Activated T-cell treated with anti-CD3 and anti-CD28 coated beads for 24 hours (primary cell): ENCODE data around the gene HOXB9.

Experiments
- DNase-seq: peaks from one replicate; pipeline ENCODE4 v3.0.0-alpha.2; 2020; ENCODE audit warnings: low read depth

Gene HOXB9

DNA sequence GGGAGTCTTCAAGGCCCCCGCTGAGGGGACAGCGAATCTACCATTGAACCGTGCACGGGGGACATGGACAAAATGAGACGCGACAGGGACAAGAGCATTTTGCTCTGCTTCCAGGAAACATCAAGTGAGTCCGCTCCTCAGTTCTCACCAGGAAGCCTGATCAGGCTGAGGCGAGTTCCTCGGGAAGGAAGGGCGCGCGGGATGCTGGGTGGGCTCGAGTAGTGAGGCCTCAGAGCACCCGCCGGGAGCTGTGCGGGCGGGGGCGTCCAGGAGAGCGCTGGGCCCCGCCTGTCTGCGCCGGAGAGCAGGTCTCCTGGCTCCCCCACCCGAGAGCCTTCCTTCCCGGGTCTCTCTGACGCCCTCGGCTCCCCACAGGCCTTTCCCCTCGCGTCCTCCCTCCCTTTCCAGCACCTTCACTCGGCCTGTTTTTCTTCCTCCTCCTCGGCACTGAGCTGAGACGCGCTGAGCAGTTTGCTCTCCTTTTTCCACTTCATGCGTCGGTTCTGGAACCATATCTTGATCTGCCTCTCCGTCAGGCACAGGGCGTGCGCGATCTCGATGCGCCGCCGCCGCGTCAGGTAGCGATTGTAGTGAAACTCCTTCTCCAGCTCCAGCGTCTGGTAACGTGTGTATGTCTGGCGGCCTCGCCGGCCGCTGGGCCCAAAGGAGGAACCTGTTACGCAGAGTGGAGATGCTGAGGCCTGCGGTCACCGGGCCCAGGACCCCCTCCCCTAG lies 30.0 kb downstream of the HOXB9 start:
- DNase-seq = no peak

- DNase-seq = no peak
Observed at GRCh38 chr17:48595278-48595999, 30.7 kb downstream of the HOXB9 start.

GRCh38 chr17:48594538-48595277 lies 31.4 kb downstream of the HOXB9 start:
- no peak for DNase-seq

DNA sequence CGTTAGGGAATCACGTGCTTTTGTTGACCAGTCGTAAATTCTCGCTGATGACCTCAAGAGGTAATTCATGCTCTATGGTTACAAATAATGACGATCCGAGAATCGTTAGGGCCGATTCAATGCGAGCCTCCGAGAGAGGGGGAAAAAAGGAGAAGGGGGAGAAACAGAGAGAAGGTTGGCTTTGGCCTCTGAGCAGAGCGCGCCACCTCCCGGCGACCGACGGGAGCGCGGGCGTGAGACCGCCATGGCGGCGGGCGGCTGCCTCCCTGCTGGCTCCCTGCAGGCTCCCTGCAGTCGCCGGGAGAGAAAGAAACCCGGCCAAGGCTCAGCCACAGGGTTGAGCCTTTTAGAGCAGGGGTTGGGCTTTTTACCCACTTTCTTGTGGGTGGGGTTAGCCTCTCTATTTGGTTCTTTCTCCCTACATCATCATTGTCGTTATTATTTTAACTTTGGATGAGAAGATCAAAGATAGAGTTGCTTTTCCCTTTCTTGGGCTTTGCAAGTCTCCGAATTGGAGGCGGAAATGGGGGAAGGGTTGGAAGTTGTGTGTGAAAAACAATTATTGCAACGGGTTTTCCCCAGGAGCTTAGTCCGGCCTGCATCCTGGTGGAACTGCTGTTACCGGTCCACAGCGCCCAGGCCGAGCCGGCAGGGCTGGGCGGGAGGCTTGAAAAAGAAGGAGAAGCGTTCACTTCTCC lies 32.2 kb downstream of the HOXB9 start:
- peak; percentile 75 for DNase-seq

DNA sequence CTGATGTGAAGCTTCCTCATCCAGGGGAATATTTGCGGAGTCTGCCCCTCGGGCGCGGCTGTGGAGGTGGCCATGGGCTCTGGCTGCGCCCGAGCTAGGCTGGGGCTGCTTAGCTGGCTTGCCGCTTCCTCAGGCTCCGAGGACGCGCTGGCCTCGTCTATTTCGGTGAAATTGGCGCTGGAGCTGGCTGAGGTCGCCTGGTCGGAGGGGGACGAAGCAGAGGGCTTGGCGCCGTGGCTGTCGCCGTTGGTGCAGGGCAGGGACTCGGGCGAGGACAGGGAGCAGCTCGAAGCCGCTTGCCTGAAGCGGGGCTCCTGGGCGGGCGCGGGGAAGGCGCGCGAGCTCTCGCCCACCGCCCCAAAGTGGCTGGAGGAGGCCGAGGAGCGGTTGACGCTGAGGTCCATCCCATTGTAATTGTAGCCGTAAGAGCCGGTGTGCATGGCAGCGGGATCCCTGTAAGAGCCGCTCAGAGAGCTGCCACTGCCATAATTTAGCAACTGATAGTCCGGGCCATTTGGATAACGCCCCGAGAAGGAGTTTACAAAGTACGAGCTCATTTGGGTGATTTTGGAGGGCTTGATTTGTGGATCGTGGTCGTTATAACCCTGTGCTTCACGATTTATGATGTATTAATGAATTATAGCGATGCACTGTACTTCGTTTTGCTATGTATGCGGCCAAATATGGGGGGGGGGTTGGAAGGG lies 32.9 kb downstream of the HOXB9 start, which contains the start of gene HOXB5:
Gene HOXB5, minus strand, starts transcription at position 654 of the 704 bp plus-strand sequence. Its CDS starts 97 bp downstream, at position 557.
- no peak for DNase-seq

DNA sequence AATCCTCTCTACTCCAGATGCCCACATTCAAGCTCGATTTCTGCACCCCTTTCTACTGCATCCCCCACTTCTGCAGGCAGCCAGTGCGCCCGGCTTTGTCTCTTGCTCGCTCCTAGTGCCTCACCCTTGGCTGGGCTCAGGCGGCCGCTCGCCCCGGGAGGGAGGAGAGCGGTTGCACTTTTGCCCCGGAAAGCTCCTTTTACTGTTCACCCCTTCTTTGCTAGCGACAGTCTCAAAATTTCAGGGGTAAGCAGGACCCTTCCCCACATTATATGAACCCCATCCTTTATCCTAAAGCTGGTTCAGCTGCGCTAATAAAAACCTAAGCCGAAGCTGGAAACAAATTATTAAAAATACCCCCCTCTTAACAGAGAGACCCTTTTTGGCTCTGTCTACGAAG lies 33.6 kb downstream of the HOXB9 start:
- DNase-seq = no peak

GRCh38 chr17:48592057-48592514 lies 34.1 kb downstream of the HOXB9 start:
- no peak for DNase-seq

DNA sequence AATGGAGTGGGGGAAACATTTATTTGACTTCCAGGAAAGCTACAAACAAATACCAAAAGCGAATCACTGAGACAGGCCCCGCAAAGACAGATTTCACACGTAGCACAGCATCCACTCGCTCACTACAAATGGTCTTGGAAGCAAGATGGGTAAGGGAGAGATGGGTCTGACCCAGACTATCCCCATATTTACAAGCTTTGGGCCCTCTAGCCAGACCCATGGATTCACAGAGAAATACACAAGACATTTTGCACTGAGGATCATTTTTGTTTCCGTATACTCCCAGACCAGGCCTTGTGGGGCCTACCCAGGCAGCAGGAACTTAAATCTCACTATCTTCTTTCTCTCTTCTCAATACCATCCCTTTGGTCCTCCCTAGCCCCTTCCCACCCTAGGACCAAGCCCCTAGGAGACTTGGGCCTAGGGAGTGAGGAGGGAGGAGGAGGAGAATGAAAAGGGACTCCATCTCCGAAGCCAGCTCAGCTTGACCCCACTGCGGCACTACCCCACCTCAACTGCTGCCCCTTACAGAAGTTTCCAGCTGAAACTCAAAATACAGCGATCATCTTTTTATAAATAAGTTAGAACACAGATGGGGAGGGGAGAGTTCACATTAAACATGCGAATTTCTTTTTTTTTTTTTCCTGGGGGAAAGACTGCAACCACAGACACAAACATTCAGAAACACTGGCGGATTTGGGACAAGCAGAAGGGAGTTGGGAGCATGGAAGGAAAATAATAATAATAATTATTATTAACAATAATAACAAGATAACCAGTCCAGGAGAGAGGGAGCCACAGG lies 34.7 kb downstream of the HOXB9 start:
- DNase-seq = no peak

GRCh38 chr17:48590607-48591161 lies 35.5 kb downstream of the HOXB9 start:
- DNase-seq = no peak

GRCh38 chr17:48589831-48590606 lies 36.1 kb downstream of the HOXB9 start, which contains the start of gene HOXB3:
Gene HOXB3, minus strand, starts transcription at chr17:48590241. Its CDS starts 37,767 bp downstream, at chr17:48552474.
- no peak for DNase-seq

DNA sequence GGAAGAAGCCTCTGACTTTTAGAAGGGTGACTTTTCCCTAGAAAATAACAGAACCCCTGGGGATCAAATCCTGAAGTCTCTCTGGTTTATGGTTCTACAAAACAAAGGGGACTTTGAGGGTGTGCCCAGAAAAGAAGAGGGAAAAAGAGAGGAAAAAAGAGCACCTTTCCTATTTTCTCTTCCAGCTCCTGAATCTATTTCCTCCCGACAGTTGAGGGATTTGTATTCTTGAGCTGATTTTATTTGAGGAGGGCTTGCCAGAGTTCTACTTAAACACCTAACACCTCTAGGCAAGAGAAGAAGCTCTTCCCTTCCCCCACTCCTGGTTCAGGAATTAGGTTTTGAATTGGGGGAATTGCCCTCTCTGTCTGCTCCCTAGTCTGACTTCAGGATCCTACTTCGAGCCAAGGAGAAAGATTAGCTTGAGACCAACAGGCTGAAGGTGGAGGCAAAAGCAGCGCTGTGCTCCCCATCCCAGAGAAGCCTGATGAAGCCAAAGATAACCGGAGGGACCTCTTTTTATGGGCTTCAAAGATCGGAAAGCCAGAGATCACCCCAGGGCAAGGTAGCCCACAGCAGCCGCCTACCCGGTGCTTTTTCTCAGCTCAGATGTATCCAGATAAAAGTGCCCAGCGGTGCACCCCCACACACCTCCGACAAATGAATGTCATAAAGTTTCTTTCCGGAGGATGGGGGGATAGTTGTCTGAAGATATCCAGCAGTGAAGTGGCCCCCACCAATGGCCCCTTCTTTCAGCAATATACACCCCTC lies 36.9 kb downstream of the HOXB9 start:
- DNase-seq = no peak

DNA sequence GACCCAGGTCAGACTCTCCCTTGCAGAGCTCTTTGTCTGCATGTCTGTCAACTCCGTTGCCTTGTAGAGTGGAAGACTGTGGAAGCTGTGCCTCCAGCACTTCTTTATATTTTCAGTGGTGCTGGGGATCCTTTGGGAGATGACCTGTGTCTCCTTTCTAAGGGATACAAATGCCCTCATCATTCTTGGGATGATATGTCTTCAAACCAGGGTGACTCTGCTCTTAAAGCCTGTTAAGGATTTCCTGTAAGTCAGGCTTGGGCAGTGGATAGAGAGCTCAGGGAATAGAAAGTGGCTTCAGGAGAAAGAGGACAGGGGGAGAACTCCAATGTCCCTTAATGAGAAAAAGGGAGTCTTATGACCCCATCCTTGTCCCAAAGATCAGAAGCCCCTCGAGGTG lies 37.6 kb downstream of the HOXB9 start:
- no peak for DNase-seq

GRCh38 chr17:48588074-48588415 lies 38.1 kb downstream of the HOXB9 start:
- no peak for DNase-seq

GRCh38 chr17:48587276-48588073 lies 38.7 kb downstream of the HOXB9 start:
- no peak for DNase-seq

DNA sequence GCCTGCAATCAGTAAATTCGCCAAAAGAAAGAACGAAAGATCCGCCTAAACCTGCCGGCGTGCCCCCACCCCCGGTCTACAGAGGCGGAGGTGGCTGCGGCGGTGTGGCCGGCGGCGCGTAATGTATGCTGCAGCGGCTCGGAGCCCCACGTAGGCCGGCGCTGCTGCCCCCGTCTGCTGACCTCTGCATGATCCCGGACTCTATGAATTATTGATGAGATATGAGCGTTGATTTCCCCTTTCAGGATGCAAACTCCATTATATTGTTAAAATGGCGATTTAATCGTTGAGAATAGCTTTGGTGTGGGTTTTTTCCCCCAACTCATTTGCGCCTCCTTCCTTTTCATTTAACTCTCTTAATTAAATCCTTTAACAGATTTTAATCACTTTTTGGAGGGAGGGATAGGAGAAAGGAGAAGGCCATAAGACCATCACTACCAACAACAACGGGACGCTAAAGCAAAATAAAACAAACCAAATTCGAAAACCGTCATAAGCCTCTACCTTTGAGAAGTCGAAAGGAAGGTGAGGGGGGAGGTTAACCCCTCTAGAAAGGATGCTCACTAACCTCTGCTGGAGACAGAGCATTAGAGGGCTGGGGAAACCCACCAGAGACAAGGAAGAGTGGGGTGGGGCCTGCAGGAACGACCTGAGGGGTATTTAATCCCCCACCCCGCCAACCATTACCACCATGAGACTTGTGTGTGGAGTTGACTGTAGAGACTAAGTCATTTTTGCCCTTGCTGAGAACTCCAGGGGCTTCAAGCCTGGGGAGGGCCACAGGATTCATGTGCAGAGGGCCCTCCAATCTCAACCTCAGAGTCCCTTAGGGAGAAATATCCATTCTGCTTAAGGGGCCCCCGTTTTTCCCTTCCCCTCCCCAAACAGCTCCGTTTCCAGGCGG lies 39.6 kb downstream of the HOXB9 start:
- DNase-seq = no peak

DNA sequence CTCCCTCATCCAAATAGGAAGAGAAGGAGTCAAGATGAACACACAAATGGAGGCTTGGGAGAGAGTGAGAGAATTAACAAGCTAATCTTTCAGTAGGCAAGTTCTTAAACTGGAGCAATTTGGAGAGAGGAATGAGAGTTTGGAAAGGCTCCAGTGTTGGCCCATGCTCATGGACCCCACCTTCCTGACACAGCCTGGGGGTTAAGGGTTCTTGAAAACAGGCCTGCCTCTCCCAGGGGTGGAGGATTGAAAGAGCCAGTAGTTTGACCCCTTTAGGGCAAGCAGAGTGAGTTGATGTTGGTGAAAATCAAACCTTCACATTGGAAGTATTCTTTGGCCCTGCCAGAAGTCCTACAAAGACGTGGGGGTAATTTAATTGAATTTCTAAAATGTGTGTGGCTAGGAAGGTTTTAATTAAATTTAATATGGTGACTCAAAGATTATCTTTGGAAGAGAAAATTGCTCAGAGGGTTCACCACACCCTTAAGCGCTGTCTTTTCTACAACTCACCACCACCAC lies 41.9 kb downstream of the HOXB9 start:
- DNase-seq = no peak
